Coronary artery (tissue), 2 donors: Measurements from ENCODE around the gene YAE1.
A peak's percentile ranks its signal among the peaks of the same experiment; 100 is the strongest.

Experiments
- DNase-seq: peaks from one replicate; pipeline ENCODE4 v3.0.0-alpha.2; 2017; ENCODE audit warnings: low spot score
- H3K27ac ChIP-seq, 2 donors: fragments of 200-600 bp; sonication (generic); one replicate each; pipeline ENCODE4 v1.5.1; 2016 to 2019
- H3K4me3 ChIP-seq: fragments of 200-600 bp; sonication (generic); 2 replicates; pipeline ENCODE4 v1.5.1; 2016; ENCODE audit warnings: mild to moderate bottlenecking, moderate library complexity
- CTCF ChIP-seq: fragments of 200-600 bp; sonication (generic); IDR thresholded peaks from one replicate; pipeline ENCODE4 v1.5.1; 2019; ENCODE audit warnings: antibody characterized with exemption

The YAE1 gene

GRCh38 chr7:39553436-39553835 lies 12.8 kb upstream of the YAE1 start:
- Histone ChIP-seq H3K27ac (no peak overlapping the region), H3K4me3 (no peak overlapping the region)
- no peak for DNase-seq
- TF ChIP-seq CTCF: no peak

GRCh38 chr7:39554583-39555165 lies 11.5 kb upstream of the YAE1 start:
- TF ChIP-seq CTCF: no peak
- H3K4me3 ChIP-seq: no peak overlapping the region
- H3K27ac ChIP-seq: no peak overlapping the region
- DNase-seq: no peak

GRCh38 chr7:39557222-39557621 lies 9.0 kb upstream of the YAE1 start:
- Histone ChIP-seq H3K27ac (no peak overlapping the region), H3K4me3 (no peak overlapping the region)
- no peak for TF ChIP-seq CTCF
- DNase-seq: no peak

- TF ChIP-seq CTCF: no peak
- H3K4me3 ChIP-seq: no peak overlapping the region
- H3K27ac ChIP-seq: no peak overlapping the region
- DNase-seq: no peak
Observed at GRCh38 chr7:39557911-39558310, 8.3 kb upstream of the YAE1 start.

- TF ChIP-seq CTCF: no peak
- no peak for DNase-seq
Observed at GRCh38 chr7:39560408-39560807, 5.8 kb upstream of the YAE1 start.

GRCh38 chr7:39560997-39561396 lies 5.2 kb upstream of the YAE1 start:
- no peak overlapping the region for H3K27ac ChIP-seq
- TF ChIP-seq CTCF: no peak
- DNase-seq: no peak
- no peak overlapping the region for H3K4me3 ChIP-seq

More at GRCh38 chr7:39560408-39560807, 5.8 kb upstream of the YAE1 start:
- H3K27ac ChIP-seq: no peak overlapping the region
- H3K4me3 ChIP-seq: no peak overlapping the region

- Histone ChIP-seq H3K4me3 (peak overlapping the region; percentile 87), H3K27ac (peak overlapping the region; percentile 59 to 77)
- DNase-seq: no peak
- TF ChIP-seq CTCF: no peak
Observed at GRCh38 chr7:39565538-39565937, 666 bp upstream of the YAE1 start.
